Chondrocyte (in vitro differentiated cells): ENCODE measurements around the gene PNLIPRP2. TPM values are rescaled to one million over a fixed set of nuclear protein-coding genes. Genes with fewer than 3 reads are reported as not detected.

Source experiments
- DNase-seq: peaks from one replicate; pipeline ENCODE4 v3.0.0; 2021; ENCODE audit warnings: mixed read lengths, low spot score
- H3K27ac Mint-ChIP-seq: one replicate; pipeline ENCODE4 v1.8.0; 2021; ENCODE audit warnings: mild to moderate bottlenecking, moderate library complexity, mixed read lengths; ENCODE audit not compliant: unreplicated experiment
- H3K27me3 Mint-ChIP-seq: 2 replicates; pipeline ENCODE4 v1.8.0; 2021; ENCODE audit warnings: low read depth, mixed read lengths
- H3K36me3 Mint-ChIP-seq: 2 replicates; pipeline ENCODE4 v1.8.0; 2021; ENCODE audit warnings: low read depth, mixed read lengths
- H3K4me1 Mint-ChIP-seq: 2 replicates; pipeline ENCODE4 v1.8.0; 2021; ENCODE audit warnings: low read depth, mild to moderate bottlenecking, mixed read lengths
- H3K4me3 Mint-ChIP-seq: one replicate; pipeline ENCODE4 v1.8.0; 2021; ENCODE audit warnings: mild to moderate bottlenecking, moderate library complexity, mixed read lengths; ENCODE audit not compliant: unreplicated experiment
- H3K9me3 Mint-ChIP-seq: 2 replicates; pipeline ENCODE4 v1.8.0; 2021; ENCODE audit warnings: low read depth, mixed read lengths
- total RNA-seq: library from RNA; stranded (reverse); gene quantifications from 3 replicates; pipeline ENCODE4 v1.2.1, GENCODE V29; 2021
- TF ChIP-seq, protein P1 (sequence below): fragments of 200-600 bp; sonication (generic); IDR thresholded peaks from 2 replicates; pipeline ENCODE4 v1.5.0; 2021; ENCODE audit warnings: antibody characterized with exemption, mild to moderate bottlenecking, moderate library complexity

The PNLIPRP2 gene
- total RNA-seq, 1 donor from 2014 or later = not detected

DNA sequence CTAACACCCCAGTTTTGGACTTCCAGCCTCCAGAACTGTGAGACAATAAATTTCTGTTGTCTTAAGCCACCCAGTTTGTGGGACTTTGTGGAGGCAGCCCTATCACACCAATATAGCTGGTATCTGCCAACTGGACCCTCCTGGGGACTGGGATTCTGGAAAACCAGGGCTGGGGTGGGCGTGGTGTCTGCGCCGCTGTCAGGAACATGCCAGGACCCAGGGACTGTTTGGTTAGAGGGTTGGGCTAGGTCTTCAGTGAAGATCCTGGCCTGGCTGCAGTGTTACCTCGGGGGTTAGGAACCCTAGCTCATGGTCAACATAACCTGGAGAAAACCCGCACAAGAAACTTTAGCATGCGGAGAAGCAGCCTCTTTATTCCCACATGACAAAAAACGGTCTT is 42.6 kb downstream of the PNLIPRP2 start:
- no peaks in the 10 kb centered on the region for H3K36me3 Mint-ChIP-seq
- TF ChIP-seq, protein P1, sequence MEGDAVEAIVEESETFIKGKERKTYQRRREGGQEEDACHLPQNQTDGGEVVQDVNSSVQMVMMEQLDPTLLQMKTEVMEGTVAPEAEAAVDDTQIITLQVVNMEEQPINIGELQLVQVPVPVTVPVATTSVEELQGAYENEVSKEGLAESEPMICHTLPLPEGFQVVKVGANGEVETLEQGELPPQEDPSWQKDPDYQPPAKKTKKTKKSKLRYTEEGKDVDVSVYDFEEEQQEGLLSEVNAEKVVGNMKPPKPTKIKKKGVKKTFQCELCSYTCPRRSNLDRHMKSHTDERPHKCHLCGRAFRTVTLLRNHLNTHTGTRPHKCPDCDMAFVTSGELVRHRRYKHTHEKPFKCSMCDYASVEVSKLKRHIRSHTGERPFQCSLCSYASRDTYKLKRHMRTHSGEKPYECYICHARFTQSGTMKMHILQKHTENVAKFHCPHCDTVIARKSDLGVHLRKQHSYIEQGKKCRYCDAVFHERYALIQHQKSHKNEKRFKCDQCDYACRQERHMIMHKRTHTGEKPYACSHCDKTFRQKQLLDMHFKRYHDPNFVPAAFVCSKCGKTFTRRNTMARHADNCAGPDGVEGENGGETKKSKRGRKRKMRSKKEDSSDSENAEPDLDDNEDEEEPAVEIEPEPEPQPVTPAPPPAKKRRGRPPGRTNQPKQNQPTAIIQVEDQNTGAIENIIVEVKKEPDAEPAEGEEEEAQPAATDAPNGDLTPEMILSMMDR = no peak
- H3K4me1 Mint-ChIP-seq = peaks cover 10% of the 10 kb centered on the region
- no peak overlapping the region for H3K27ac Mint-ChIP-seq
- H3K9me3 Mint-ChIP-seq = peaks cover 6% of the 10 kb centered on the region
- DNase-seq = no peak
- no peak overlapping the region for H3K4me3 Mint-ChIP-seq
- peaks cover 5% of the 10 kb centered on the region for H3K27me3 Mint-ChIP-seq

DNA sequence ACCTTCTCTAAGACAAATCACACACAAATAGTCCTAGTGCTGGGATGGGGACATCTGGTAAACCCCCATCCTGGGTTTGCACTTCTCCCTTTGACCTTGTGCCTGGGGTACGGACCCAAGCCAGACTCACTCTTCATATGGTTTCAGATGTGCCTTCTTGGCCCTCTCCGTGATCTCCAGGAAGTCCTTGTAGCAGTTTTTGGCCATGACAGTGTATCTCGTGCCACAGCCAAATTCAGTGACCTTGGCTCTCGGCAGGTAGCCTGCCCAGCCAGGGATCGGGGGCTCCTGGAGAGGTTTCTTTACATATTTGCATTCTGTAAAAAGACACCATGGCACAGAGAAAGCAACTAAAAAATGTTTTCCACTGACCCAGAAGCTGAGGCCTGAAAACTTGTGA is 43.9 kb downstream of the PNLIPRP2 start:
- Mint-ChIP-seq H3K36me3 (no peaks in the 10 kb centered on the region), H3K4me3 (no peak overlapping the region), H3K4me1 (peaks cover 10% of the 10 kb centered on the region), H3K27me3 (peaks cover 8% of the 10 kb centered on the region), H3K27ac (no peak overlapping the region), H3K9me3 (peaks cover 6% of the 10 kb centered on the region)
- DNase-seq = no peak
- TF ChIP-seq, protein P1 = no peak

DNA sequence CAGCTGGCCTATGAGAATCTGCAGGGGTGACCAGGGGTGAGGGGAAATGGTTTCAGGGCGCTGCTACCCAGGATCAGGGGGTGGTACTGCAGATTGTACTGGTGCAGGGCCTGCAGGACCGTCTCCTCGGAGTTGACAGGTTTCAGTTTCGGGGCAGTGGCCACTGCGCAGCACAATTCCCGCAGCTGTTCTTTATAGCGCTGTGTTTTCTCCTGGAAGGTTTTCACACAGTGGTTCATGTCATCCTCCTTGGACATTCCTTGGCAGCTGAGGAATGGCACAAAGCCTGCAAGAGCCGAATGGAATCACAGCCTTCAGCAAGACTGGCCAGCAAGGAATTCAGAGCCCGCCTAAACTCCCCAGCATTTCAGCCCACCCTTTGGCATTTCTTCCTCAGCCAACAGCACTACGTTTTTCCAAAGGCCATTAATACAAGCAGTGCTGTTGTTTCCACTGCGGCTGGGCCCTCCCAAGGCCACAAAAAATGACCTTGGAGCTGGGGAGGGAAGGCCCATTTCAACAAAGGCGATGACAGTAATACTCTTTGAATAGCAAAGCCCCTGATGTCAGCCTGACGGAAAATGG is 44.9 kb downstream of the PNLIPRP2 start:
- H3K4me3 Mint-ChIP-seq = peak overlapping the region; percentile 54
- peaks cover 10% of the 10 kb centered on the region for H3K4me1 Mint-ChIP-seq
- no peaks in the 10 kb centered on the region for H3K36me3 Mint-ChIP-seq
- no peak for DNase-seq
- H3K27me3 Mint-ChIP-seq = peaks cover 7% of the 10 kb centered on the region
- H3K9me3 Mint-ChIP-seq = peaks cover 6% of the 10 kb centered on the region
- TF ChIP-seq, protein P1 = no peak
- H3K27ac Mint-ChIP-seq = peak overlapping the region; percentile 32

DNA sequence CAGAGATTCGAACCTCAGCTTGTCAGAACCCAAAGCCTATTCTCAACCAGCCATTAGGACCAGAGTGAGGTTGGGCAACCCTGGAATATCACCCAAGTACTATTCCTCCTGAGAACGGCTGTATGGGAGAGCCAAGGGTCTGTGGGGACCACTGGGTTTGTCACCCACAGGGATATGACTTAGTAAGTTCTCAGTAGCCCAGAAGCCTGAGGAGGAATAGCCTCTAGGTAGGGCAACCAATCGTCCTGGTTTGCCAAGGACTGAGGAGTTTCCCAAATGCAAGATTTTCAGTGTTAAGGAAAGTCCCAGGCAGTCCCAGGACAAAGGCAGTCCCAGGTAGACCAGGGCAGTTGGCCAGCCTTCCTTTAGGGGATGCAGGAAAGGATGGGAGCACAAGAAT is 46.7 kb downstream of the PNLIPRP2 start:
- TF ChIP-seq, protein P1 = no peak
- H3K27me3 Mint-ChIP-seq = peaks cover 5% of the 10 kb centered on the region
- peaks cover 10% of the 10 kb centered on the region for H3K4me1 Mint-ChIP-seq
- no peak for DNase-seq
- H3K4me3 Mint-ChIP-seq = no peak overlapping the region
- H3K27ac Mint-ChIP-seq = no peak overlapping the region
- peaks cover 3% of the 10 kb centered on the region for H3K36me3 Mint-ChIP-seq
- H3K9me3 Mint-ChIP-seq = peaks cover 6% of the 10 kb centered on the region

DNA sequence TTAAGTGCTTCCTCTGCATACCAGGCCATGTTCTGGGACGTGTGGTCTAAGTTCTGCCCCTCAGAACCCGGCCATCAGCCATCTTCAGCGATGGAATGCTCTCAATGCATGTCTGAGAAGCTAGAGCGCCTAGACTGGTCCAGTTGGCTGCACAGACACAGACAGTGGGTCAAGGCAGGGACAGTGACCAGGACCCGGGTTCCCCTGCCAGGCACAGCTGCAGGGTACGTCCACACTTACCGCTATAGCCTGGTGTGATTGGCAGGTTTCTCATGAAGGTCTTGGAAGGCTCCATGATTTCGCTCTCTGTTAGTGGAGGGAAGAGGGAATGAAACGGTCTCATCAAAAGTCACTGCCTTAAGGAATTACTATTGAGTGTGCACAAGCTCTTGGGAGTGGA is 47.3 kb downstream of the PNLIPRP2 start:
- Mint-ChIP-seq H3K36me3 (peaks cover 3% of the 10 kb centered on the region), H3K27me3 (peaks cover 5% of the 10 kb centered on the region), H3K4me3 (no peak overlapping the region), H3K9me3 (peaks cover 6% of the 10 kb centered on the region), H3K4me1 (peaks cover 10% of the 10 kb centered on the region), H3K27ac (no peak overlapping the region)
- no peak for DNase-seq
- TF ChIP-seq, protein P1 = no peak
